ENCODE measurements around the gene MLF1.

Gene MLF1, protein sequence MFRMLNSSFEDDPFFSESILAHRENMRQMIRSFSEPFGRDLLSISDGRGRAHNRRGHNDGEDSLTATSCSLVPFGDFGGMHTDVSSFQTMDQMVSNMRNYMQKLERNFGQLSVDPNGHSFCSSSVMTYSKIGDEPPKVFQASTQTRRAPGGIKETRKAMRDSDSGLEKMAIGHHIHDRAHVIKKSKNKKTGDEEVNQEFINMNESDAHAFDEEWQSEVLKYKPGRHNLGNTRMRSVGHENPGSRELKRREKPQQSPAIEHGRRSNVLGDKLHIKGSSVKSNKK

DNA sequence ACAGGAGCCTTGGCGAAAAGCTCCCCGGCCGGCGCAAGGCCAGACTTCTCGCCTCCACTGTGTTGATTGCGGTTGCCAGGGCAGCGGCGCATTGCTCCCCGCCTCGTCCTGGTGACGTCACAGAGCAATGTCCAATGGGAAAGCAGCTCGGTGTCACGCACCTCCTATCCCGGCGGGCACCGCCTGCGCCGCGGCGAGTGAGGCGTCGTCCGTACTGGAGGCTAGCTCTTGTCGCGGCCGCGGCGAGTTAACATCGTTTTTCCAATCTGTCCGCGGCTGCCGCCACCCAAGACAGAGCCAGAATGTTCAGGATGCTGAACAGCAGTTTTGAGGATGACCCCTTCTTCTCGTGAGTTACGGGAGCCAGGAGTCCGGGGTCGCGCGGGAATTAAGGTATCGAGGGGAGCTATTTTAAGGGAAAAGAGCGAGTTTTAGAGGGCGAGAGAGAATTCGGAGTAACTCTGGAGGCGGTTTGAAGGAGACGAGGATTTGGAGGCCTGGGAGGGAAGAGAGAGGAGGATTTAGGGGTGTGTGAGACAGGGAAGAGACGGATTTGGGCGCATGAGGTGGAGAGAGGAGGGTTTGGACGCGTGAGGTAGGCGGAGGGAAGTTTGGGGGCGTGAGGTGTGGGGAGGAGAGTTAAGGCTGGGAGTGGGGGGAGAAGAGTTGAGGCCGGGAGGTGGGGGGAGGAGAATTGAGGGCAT, at the start of gene MLF1:
TSS of gene MLF1 (plus strand) at position 196 of the 704 bp plus-strand sequence. CDS start at position 303, 107 bp downstream.
- Histone ChIP-seq H3K27ac (ENCODE audit: low read depth, low read length) (no peak within 1 kb of the TSS), H3K9me2 (replicated peaks; ENCODE audit: insufficient read depth, low read length) (no peaks in the 10 kb centered on the region), H3K9me3 (ENCODE audit: insufficient read depth, low read length) (no peaks in the 10 kb centered on the region), H3K9ac (ENCODE audit: low read length) (no peak within 1 kb of the TSS), H2AFZ (ENCODE audit: low read depth, low read length, severe bottlenecking) (no peak within 1 kb of the TSS), H4K20me1 (ENCODE audit: low read depth, low read length) (no peaks in the 10 kb centered on the region), H3K4me3 (ENCODE audit: insufficient read depth, low read length, poor library complexity, severe bottlenecking) (no peak within 1 kb of the TSS), H3K4me2 (ENCODE audit: low read depth, low read length, poor library complexity, severe bottlenecking) (no peak within 1 kb of the TSS), H3F3A (ENCODE audit: insufficient read depth) (no peaks in the 10 kb centered on the region), H3K27me3 (ENCODE audit: low read length) (no peaks in the 10 kb centered on the region), H3K79me2 (ENCODE audit: insufficient read depth, low read length) (no peaks in the 10 kb centered on the region), H3K36me3 (ENCODE audit: low read length) (no peaks in the 10 kb centered on the region)
- TF ChIP-seq EZH2phosphoT487 (conservative IDR thresholded peaks at IDR 0.05; ENCODE audit: low read length): no peak
- TF ChIP-seq, protein P1, sequence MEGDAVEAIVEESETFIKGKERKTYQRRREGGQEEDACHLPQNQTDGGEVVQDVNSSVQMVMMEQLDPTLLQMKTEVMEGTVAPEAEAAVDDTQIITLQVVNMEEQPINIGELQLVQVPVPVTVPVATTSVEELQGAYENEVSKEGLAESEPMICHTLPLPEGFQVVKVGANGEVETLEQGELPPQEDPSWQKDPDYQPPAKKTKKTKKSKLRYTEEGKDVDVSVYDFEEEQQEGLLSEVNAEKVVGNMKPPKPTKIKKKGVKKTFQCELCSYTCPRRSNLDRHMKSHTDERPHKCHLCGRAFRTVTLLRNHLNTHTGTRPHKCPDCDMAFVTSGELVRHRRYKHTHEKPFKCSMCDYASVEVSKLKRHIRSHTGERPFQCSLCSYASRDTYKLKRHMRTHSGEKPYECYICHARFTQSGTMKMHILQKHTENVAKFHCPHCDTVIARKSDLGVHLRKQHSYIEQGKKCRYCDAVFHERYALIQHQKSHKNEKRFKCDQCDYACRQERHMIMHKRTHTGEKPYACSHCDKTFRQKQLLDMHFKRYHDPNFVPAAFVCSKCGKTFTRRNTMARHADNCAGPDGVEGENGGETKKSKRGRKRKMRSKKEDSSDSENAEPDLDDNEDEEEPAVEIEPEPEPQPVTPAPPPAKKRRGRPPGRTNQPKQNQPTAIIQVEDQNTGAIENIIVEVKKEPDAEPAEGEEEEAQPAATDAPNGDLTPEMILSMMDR (IDR thresholded peaks at IDR 0.05; ENCODE audit: insufficient read depth, low read length, poor library complexity, severe bottlenecking): no peak

DNA sequence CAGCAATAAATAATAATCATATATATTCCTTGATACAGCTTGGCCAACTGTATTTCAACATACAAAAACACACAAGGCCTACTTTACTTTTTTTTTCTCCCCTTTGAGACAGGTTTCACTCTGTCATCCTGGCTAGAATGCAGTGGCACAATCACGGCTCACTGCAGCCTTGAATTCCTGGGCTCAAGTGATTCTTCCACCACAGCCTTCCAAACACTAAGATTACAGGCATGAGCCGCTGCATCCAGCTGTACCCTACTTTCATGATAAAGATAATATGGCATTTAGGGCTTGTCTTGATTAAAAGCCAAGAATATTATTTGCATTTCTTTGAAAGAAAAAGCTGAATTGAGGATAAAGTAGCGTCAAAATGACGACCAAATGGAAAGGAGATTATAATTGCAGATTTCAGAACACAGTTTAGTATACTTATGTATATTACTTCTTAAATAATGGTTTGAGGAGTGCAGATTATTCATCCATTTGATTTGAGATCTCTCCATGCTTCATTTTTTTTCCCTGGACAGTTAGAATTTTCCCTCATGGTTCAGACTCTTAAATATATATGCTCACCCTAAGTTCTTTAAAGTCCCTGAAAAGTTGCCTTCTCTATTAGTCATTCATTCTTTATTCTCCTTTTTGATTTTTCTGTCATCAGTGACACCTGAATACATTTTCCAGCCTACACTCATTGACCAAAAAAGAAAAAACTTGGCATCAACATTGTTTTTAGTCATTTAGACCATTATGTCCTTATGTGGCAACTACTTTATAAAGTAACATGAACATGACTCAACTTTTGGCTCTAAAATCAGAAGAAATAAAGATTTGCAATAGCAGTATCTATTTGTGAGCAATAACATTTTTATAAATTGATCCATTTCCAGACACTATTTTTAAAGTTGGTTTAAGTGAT, 48.5 kb upstream of the MLF1 start:
- no peaks in the 10 kb centered on the region for H3K9me3 ChIP-seq (ENCODE audit: insufficient read depth, low read length)
- H3K79me2 ChIP-seq (ENCODE audit: insufficient read depth, low read length): no peaks in the 10 kb centered on the region
- H2AFZ ChIP-seq (ENCODE audit: low read depth, low read length, severe bottlenecking): no peak overlapping the region
- H3K4me3 ChIP-seq (ENCODE audit: insufficient read depth, low read length, poor library complexity, severe bottlenecking): no peak overlapping the region
- H3K27ac ChIP-seq (ENCODE audit: low read depth, low read length): no peak overlapping the region
- H3K4me2 ChIP-seq (ENCODE audit: low read depth, low read length, poor library complexity, severe bottlenecking): no peak overlapping the region
- H3K27me3 ChIP-seq (ENCODE audit: low read length): no peaks in the 10 kb centered on the region
- H3K9me2 ChIP-seq (replicated peaks; ENCODE audit: insufficient read depth, low read length): no peaks in the 10 kb centered on the region
- no peak overlapping the region for H3K9ac ChIP-seq (ENCODE audit: low read length)
- no peaks in the 10 kb centered on the region; the same call in 1 of the 2 replicates for H3F3A ChIP-seq (ENCODE audit: insufficient read depth)
- TF ChIP-seq EZH2phosphoT487 (conservative IDR thresholded peaks at IDR 0.05; ENCODE audit: low read length): no peak
- TF ChIP-seq, protein P1 (IDR thresholded peaks at IDR 0.05; ENCODE audit: insufficient read depth, low read length, poor library complexity, severe bottlenecking): no peak
- H3K36me3 ChIP-seq (ENCODE audit: low read length): no peaks in the 10 kb centered on the region
- no peaks in the 10 kb centered on the region for H4K20me1 ChIP-seq (ENCODE audit: low read depth, low read length)

DNA sequence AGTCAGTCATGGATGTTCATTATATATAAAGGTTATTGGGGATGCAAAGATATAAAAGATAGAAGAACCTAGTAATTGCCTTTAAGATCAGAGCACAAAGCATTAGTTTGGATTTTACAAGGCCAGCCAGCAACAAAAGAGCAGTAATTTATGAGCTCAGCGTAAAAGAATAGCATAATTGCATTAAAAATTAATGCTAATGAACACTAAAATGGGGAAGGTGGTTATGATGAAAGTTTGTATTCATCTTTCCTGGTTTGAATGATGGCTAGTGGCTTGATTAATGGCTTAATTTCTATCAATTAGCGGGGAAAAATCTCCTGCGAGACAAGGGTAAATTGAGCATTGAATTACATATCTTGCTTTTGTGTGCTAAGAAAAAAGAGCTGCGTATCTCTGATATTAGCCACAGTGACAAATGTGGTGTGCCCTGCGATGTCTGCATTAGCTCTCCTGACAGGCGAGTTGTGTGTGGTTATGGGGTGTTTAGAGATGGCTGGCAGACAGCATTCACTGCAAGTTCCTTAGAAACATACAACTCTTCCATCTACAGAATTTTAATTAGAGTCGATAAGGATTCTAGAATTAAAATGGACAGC, 42.8 kb upstream of the MLF1 start:
- Histone ChIP-seq H3K9me2 (replicated peaks; ENCODE audit: insufficient read depth, low read length) (no peaks in the 10 kb centered on the region), H2AFZ (ENCODE audit: low read depth, low read length, severe bottlenecking) (no peak overlapping the region), H3K27ac (ENCODE audit: low read depth, low read length) (no peak overlapping the region)

More for the DNA sequence above, 42.8 kb upstream of the MLF1 start:
- Histone ChIP-seq H3K9me3 (ENCODE audit: insufficient read depth, low read length) (no peaks in the 10 kb centered on the region), H4K20me1 (ENCODE audit: low read depth, low read length) (no peaks in the 10 kb centered on the region), H3K36me3 (ENCODE audit: low read length) (no peaks in the 10 kb centered on the region), H3K4me3 (ENCODE audit: insufficient read depth, low read length, poor library complexity, severe bottlenecking) (no peak overlapping the region), H3F3A (ENCODE audit: insufficient read depth) (peaks cover 7% of the 10 kb centered on the region; the same call in 1 of the 2 replicates), H3K27me3 (ENCODE audit: low read length) (no peaks in the 10 kb centered on the region), H3K79me2 (ENCODE audit: insufficient read depth, low read length) (no peaks in the 10 kb centered on the region), H3K4me2 (ENCODE audit: low read depth, low read length, poor library complexity, severe bottlenecking) (no peak overlapping the region), H3K9ac (ENCODE audit: low read length) (no peak overlapping the region)
- TF ChIP-seq, protein P1 (IDR thresholded peaks at IDR 0.05; ENCODE audit: insufficient read depth, low read length, poor library complexity, severe bottlenecking): no peak
- no peak for TF ChIP-seq EZH2phosphoT487 (conservative IDR thresholded peaks at IDR 0.05; ENCODE audit: low read length)
